GM21423 (cell line): ENCODE results near the gene CTR9.
A peak's percentile ranks its signal among the peaks of the same experiment; 100 is the strongest.

Experiments
- ATAC-seq: cut with Tn5 transposase; IDR thresholded peaks from one replicate; pipeline ENCODE4 v1.9.1; 2021; ENCODE audit warnings: mild to moderate bottlenecking, moderate library complexity; ENCODE audit not compliant: unreplicated experiment

CTR9 gene

GRCh38 chr11:10742460-10743208 lies 8.4 kb upstream of the CTR9 start:
- no peak for ATAC-seq

GRCh38 chr11:10743354-10744000 lies 7.6 kb upstream of the CTR9 start:
- peak; percentile 50 for ATAC-seq

GRCh38 chr11:10744206-10744605 lies 6.8 kb upstream of the CTR9 start:
- ATAC-seq = no peak

- ATAC-seq = no peak
These were observed 4.2 kb upstream of the CTR9 start for GRCh38 chr11:10746871-10747270.

GRCh38 chr11:10747733-10748132 lies 3.3 kb upstream of the CTR9 start:
- ATAC-seq = no peak

GRCh38 chr11:10749476-10749875 lies 1.6 kb upstream of the CTR9 start:
- ATAC-seq = no peak

GRCh38 chr11:10751581-10751940 lies 515 bp downstream of the CTR9 start:
- ATAC-seq = no peak

GRCh38 chr11:10752061-10752460 lies 1.0 kb downstream of the CTR9 start:
- no peak for ATAC-seq

- no peak for ATAC-seq
These were observed 1.4 kb downstream of the CTR9 start for GRCh38 chr11:10752486-10752885.

GRCh38 chr11:10758957-10759356 lies 7.9 kb downstream of the CTR9 start:
- no peak for ATAC-seq

GRCh38 chr11:10761085-10761698 lies 10.1 kb downstream of the CTR9 start:
- ATAC-seq = no peak

GRCh38 chr11:10762185-10762584 lies 11.1 kb downstream of the CTR9 start:
- peak; percentile 83 for ATAC-seq

- ATAC-seq = peak; percentile 58
These were observed 11.9 kb downstream of the CTR9 start for GRCh38 chr11:10762913-10763421.

GRCh38 chr11:10763766-10764165 lies 12.7 kb downstream of the CTR9 start:
- no peak for ATAC-seq

GRCh38 chr11:10764412-10764811 lies 13.4 kb downstream of the CTR9 start:
- no peak for ATAC-seq

GRCh38 chr11:10770626-10771254 lies 19.7 kb downstream of the CTR9 start:
- ATAC-seq = peak; percentile 51

- ATAC-seq = no peak
These were observed 20.4 kb downstream of the CTR9 start for GRCh38 chr11:10771457-10771856.

- no peak for ATAC-seq
These were observed 23.8 kb downstream of the CTR9 start for GRCh38 chr11:10774811-10775210.

- no peak for ATAC-seq
These were observed 26.3 kb downstream of the CTR9 start for GRCh38 chr11:10777393-10777793.

- ATAC-seq = no peak
These were observed 26.8 kb downstream of the CTR9 start for GRCh38 chr11:10777806-10778205.

- ATAC-seq = no peak
These were observed 27.3 kb downstream of the CTR9 start for GRCh38 chr11:10778217-10778970.
